HL-60 (cell line): ENCODE data around the gene ANXA2.

ENCODE experiments used
- DNase-seq, 2 experiments: peaks; one replicate each; pipeline ENCODE4 v3.0.0-alpha.2; 2010 to 2020; ENCODE audit warnings: low read depth in 1 of 2, low spot score in 1 of 2
- H3K27ac ChIP-seq: fragments of 250-450 bp; sonication (Bioruptor Pico); replicated peaks from 2 replicates; pipeline ENCODE4 v1.5.1; 2020; ENCODE audit warnings: mild to moderate bottlenecking, moderate library complexity
- H3K27me3 ChIP-seq: fragments of 250-450 bp; sonication (Bioruptor Pico); 2 replicates; pipeline ENCODE4 v1.5.1; 2021; ENCODE audit warnings: mild to moderate bottlenecking, moderate library complexity; ENCODE audit not compliant: insufficient read depth, poor library complexity, severe bottlenecking
- H3K4me3 ChIP-seq: replicated peaks from 2 replicates; pipeline ENCODE4 v1.5.1; 2011; ENCODE audit warnings: mild to moderate bottlenecking, control low read depth, low read length; ENCODE audit not compliant: insufficient read depth
- GABPA ChIP-seq: IDR thresholded peaks from 2 replicates; pipeline ENCODE4 v1.6.1; 2012; ENCODE audit warnings: low read depth
- POLR2AphosphoS5 ChIP-seq: IDR thresholded peaks from 2 replicates; pipeline ENCODE4 v1.6.1; 2012; ENCODE audit warnings: low read depth
- REST ChIP-seq: IDR thresholded peaks from 2 replicates; pipeline ENCODE4 v1.6.1; 2012; ENCODE audit warnings: low read depth; ENCODE audit not compliant: insufficient replicate concordance
- SPI1 ChIP-seq: IDR thresholded peaks from 2 replicates; pipeline ENCODE4 v1.6.1; 2012; ENCODE audit warnings: low read depth, mild to moderate bottlenecking, borderline replicate concordance
- TF ChIP-seq, protein P1 (sequence below): IDR thresholded peaks from one replicate; pipeline ENCODE4 v1.5.1; 2011; ENCODE audit warnings: low read length, control low read depth, inconsistent platforms; ENCODE audit not compliant: insufficient read depth

The ANXA2 gene

DNA sequence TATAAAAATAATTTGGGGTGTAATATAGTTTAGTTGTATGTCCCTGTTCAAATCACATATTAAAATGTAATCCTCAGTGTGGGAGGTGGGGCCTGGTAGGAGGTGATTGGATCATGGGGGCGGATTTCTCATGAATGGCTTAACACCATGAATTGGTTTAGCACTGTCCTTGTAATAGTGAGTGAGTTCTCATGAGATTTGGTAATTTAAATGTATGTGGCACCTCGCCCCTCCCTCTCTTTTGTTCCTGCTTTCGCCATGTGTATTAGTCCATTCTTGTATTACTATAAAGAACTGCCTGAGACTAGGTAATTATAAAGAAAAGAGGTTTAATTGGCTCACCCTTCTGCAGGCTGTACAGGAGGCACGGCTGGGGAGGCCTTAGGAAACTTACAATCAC, 83.9 kb downstream of the ANXA2 start:
- no peaks in the 10 kb centered on the region for H3K27me3 ChIP-seq
- H3K27ac ChIP-seq = no peak overlapping the region
- no peak for DNase-seq
- H3K4me3 ChIP-seq = no peak overlapping the region
- TF ChIP-seq REST = no peak
- TF ChIP-seq, protein P1, sequence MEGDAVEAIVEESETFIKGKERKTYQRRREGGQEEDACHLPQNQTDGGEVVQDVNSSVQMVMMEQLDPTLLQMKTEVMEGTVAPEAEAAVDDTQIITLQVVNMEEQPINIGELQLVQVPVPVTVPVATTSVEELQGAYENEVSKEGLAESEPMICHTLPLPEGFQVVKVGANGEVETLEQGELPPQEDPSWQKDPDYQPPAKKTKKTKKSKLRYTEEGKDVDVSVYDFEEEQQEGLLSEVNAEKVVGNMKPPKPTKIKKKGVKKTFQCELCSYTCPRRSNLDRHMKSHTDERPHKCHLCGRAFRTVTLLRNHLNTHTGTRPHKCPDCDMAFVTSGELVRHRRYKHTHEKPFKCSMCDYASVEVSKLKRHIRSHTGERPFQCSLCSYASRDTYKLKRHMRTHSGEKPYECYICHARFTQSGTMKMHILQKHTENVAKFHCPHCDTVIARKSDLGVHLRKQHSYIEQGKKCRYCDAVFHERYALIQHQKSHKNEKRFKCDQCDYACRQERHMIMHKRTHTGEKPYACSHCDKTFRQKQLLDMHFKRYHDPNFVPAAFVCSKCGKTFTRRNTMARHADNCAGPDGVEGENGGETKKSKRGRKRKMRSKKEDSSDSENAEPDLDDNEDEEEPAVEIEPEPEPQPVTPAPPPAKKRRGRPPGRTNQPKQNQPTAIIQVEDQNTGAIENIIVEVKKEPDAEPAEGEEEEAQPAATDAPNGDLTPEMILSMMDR = no peak

DNA sequence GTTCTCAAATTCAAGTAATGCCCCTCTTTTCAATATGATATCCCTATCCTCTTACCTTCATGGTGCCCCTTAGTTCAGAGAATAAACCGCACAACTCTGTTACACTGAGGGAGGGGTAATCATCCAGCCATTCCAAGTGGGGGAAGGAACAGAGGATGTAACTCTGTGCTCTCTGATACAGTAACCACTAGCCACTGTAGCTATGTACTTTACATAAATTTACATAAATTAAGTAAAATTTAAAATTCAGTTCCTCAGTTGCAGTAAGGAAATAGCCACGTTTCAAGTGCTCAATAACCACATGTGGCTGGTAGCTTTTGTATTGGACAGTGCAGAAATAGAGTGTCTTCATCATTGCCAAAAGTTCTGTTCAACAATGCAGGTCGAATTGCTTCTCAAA, 90.8 kb downstream of the ANXA2 start:
- TF ChIP-seq POLR2AphosphoS5 (no peak), SPI1 (no peak), REST (no peak)
- TF ChIP-seq, protein P1 = no peak
- H3K4me3 ChIP-seq = no peak overlapping the region
- no peak overlapping the region for H3K27ac ChIP-seq
- peaks cover 2% of the 10 kb centered on the region for H3K27me3 ChIP-seq
- no peak for DNase-seq

- Histone ChIP-seq H3K27ac (no peak overlapping the region), H3K27me3 (peaks cover 2% of the 10 kb centered on the region), H3K4me3 (no peak overlapping the region)
- no peak for DNase-seq
- TF ChIP-seq, protein P1 = no peak
- TF ChIP-seq POLR2AphosphoS5 (no peak), SPI1 (no peak), GABPA (no peak), REST (no peak)
Observed at GRCh38 chr15:60301024-60301423, 96.8 kb downstream of the ANXA2 start.
